Measurements from ENCODE around the gene MYL5. TPM values are rescaled to one million over a fixed set of nuclear protein-coding genes. Genes with fewer than 3 reads are reported as not detected.

Gene MYL5
- total and polyA plus RNA-seq, 4 experiments from 2014 or later, result 2.1 to 15.4 (median 7.7) TPM

- Histone ChIP-seq H3K4me3 (ENCODE audit: low read length in 2 of 2) (no peak overlapping the region), H3K36me3 (ENCODE audit: insufficient read depth, low read length) (no peaks in the 10 kb centered on the region), H3K9me3 (ENCODE audit: control insufficient read depth in 1 of 2, low read length in 2 of 2) (no peaks in the 10 kb centered on the region), H3K27me3 (ENCODE audit: insufficient read depth, low read length) (no peaks in the 10 kb centered on the region), H3K4me1 (ENCODE audit: insufficient read depth, low read length) (no peaks in the 10 kb centered on the region), H3K27ac (ENCODE audit: low read depth, low read length) (no peak overlapping the region)
- no peaks in the 10 kb centered on the region for H3K27me3 Mint-ChIP-seq
- CTCF ChIA-PET (ENCODE audit: partially characterized antibody), result no interaction called here
- no peak for DNase-seq
- H3K4me3 Mint-ChIP-seq, result no peak overlapping the region
- H3K36me3 Mint-ChIP-seq, result peaks cover 7 to 11% of the 10 kb centered on the region in 2 donors
- POLR2A ChIA-PET (ENCODE audit: partially characterized antibody), result no interaction called here
- no peaks in the 10 kb centered on the region for H3K9me3 Mint-ChIP-seq
- intact Hi-C loops (cut with micrococcal nuclease), result no loop called here
- H3K4me1 Mint-ChIP-seq, result peaks cover 4 to 36% (median 9%) of the 10 kb centered on the region in 4 donors
- H3K27ac Mint-ChIP-seq, result peak overlapping the region in 5 of 7 donors; percentile 29 to 87 (median 69)
Observed at GRCh38 chr4:717601-718320, 43.4 kb downstream of the MYL5 start.

DNA sequence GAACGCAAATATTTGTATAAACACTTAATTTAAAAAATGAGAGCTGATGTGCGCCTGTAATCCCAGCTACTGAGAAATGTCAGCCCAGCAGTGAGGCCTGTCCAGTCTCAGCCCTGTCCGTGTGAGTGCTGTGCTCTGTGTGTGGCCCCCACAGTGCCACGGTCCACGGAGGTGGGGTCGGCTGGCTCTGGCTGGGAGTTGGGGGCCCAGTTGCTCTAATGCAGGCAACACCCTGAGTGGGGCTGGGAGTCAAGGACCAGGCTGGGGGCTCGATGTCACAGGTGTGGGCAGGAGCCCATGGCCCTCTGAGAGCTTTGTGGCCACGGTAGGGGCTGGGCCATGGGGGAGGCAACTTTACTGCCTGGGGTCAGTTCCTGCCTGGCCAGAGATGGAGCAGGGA lies 44.1 kb downstream of the MYL5 start:
- H3K27me3 Mint-ChIP-seq, result no peaks in the 10 kb centered on the region
- ChIA-PET CTCF (ENCODE audit: partially characterized antibody) (no interaction called here), POLR2A (ENCODE audit: partially characterized antibody) (no interaction called here)
- peaks cover 9 to 11% of the 10 kb centered on the region in 2 donors for H3K36me3 Mint-ChIP-seq
- H3K4me1 Mint-ChIP-seq, result peaks cover 4 to 32% (median 11%) of the 10 kb centered on the region in 4 donors
- no peak overlapping the region for H3K27ac ChIP-seq (ENCODE audit: low read depth, low read length)
- no peak for DNase-seq
- H3K27me3 ChIP-seq (ENCODE audit: insufficient read depth, low read length), result no peaks in the 10 kb centered on the region
- H3K4me1 ChIP-seq (ENCODE audit: insufficient read depth, low read length), result no peaks in the 10 kb centered on the region
- H3K4me3 Mint-ChIP-seq, result no peak overlapping the region
- H3K9me3 ChIP-seq (ENCODE audit: control insufficient read depth in 1 of 2, low read length in 2 of 2), result no peaks in the 10 kb centered on the region
- H3K36me3 ChIP-seq (ENCODE audit: insufficient read depth, low read length), result no peaks in the 10 kb centered on the region
- intact Hi-C loops (cut with micrococcal nuclease), result no loop called here
- no peaks in the 10 kb centered on the region for H3K9me3 Mint-ChIP-seq
- no peak overlapping the region for H3K27ac Mint-ChIP-seq
- no peak overlapping the region for H3K4me3 ChIP-seq (ENCODE audit: low read length in 2 of 2)

DNA sequence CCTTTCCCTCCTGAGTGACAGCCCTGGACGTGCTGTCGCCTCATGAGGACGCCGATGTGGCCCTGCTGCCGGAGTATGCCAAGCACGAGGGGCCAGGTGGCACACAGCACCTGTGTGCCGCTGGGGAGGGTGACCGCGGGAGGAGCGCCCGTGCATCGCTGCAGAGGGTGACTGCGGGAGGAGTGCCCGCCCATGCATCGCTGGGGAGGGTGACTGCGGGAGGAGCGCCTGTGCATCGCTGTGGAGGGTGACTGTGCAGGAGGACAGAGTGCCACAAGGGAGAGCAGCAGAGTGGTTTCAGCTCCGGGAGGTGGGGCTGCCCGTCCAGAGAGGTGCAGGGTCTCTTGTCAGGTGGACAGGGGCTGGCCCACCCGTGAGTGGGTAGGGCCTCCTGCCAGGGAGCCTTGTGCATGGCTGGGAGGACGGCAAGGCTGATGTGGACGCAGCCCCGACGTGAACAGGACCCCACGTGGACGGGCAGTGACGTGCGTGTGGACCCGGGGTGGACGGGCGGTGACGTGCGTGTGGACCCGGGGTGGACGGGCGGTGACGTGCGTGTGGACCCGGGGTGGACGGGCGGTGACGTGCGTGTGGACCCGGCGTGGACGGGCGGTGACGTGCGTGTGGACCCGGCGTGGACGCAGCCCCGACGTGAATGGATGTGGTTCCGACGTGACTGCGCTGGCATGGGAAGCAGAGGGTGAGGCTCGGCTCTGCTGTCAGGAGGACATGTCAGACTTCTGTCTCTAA lies 45.9 kb downstream of the MYL5 start:
- no peaks in the 10 kb centered on the region for H3K27me3 Mint-ChIP-seq
- no peak overlapping the region for H3K27ac Mint-ChIP-seq
- ChIA-PET CTCF (ENCODE audit: partially characterized antibody) (no interaction called here), POLR2A (ENCODE audit: partially characterized antibody) (no interaction called here)
- H3K4me3 Mint-ChIP-seq, result no peak overlapping the region
- no peak for DNase-seq
- intact Hi-C loops (cut with micrococcal nuclease), result no loop called here
- Histone ChIP-seq H3K27me3 (ENCODE audit: insufficient read depth, low read length) (no peaks in the 10 kb centered on the region), H3K4me3 (ENCODE audit: low read length in 2 of 2) (no peak overlapping the region), H3K27ac (ENCODE audit: low read depth, low read length) (no peak overlapping the region), H3K9me3 (ENCODE audit: control insufficient read depth in 1 of 2, low read length in 2 of 2) (no peaks in the 10 kb centered on the region), H3K36me3 (ENCODE audit: insufficient read depth, low read length) (no peaks in the 10 kb centered on the region), H3K4me1 (ENCODE audit: insufficient read depth, low read length) (no peaks in the 10 kb centered on the region)
- peaks cover 8 to 31% (median 12%) of the 10 kb centered on the region in 4 donors for H3K4me1 Mint-ChIP-seq
- no peaks in the 10 kb centered on the region for H3K9me3 Mint-ChIP-seq
- H3K36me3 Mint-ChIP-seq, result peaks cover 6 to 11% of the 10 kb centered on the region in 2 donors

GRCh38 chr4:721261-722168 lies 47.2 kb downstream of the MYL5 start:
- H3K4me3 Mint-ChIP-seq, result no peak overlapping the region
- intact Hi-C loops (cut with micrococcal nuclease), result no loop called here
- peaks cover 8 to 11% of the 10 kb centered on the region in 2 donors for H3K36me3 Mint-ChIP-seq
- H3K9me3 ChIP-seq (ENCODE audit: control insufficient read depth in 1 of 2, low read length in 2 of 2), result no peaks in the 10 kb centered on the region
- no peaks in the 10 kb centered on the region for H3K27me3 Mint-ChIP-seq
- no peaks in the 10 kb centered on the region for H3K9me3 Mint-ChIP-seq
- peak overlapping the region in 1 of 7 donors; percentile 7 for H3K27ac Mint-ChIP-seq
- POLR2A ChIA-PET (ENCODE audit: partially characterized antibody), result interaction anchor here (0.5 kb wide), 1 partner anchor 9 kb away, joined by 5 read pairs; no protein-coding TSS in a partner anchor
- H3K36me3 ChIP-seq (ENCODE audit: insufficient read depth, low read length), result no peaks in the 10 kb centered on the region
- no peak for DNase-seq
- H3K27me3 ChIP-seq (ENCODE audit: insufficient read depth, low read length), result no peaks in the 10 kb centered on the region
- no peak overlapping the region for H3K4me3 ChIP-seq (ENCODE audit: low read length in 2 of 2)
- H3K4me1 ChIP-seq (ENCODE audit: insufficient read depth, low read length), result no peaks in the 10 kb centered on the region
- peaks cover 8 to 33% (median 14%) of the 10 kb centered on the region in 4 donors for H3K4me1 Mint-ChIP-seq
- CTCF ChIA-PET (ENCODE audit: partially characterized antibody), result no interaction called here
- H3K27ac ChIP-seq (ENCODE audit: low read depth, low read length), result no peak overlapping the region

DNA sequence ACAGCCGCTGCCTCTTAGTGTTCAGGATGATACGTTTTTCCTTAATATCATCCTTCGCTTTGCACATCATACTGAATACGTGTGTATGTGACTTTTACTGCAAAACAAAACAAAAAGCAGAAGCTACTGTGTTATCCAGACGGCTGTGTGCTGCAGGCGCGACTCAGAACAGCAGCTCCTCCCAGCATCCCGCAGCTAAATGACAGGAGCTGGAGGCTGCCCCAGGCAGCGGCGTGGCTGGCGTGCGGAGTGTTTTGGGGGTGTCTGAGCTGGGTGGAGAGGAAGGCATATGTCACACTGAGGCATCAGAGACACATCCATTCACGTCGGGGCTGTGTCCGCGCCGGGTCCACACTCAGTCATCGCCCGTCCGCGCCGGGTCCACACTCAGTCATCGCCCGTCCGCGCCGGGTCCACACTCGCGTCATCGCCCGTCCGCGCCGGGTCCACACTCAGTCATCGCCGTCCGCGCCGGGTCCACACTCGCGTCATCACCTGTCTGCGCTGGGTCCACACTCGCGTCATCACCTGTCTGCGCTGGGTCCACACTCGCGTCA lies 47.9 kb downstream of the MYL5 start:
- Mint-ChIP-seq H3K4me3 (no peak overlapping the region), H3K4me1 (peaks cover 8 to 36% (median 15%) of the 10 kb centered on the region in 4 donors), H3K27me3 (no peaks in the 10 kb centered on the region), H3K9me3 (no peaks in the 10 kb centered on the region), H3K36me3 (peaks cover 10 to 11% of the 10 kb centered on the region in 2 donors), H3K27ac (no peak overlapping the region)
- Histone ChIP-seq H3K4me1 (ENCODE audit: insufficient read depth, low read length) (no peaks in the 10 kb centered on the region), H3K27me3 (ENCODE audit: insufficient read depth, low read length) (no peaks in the 10 kb centered on the region), H3K9me3 (ENCODE audit: control insufficient read depth in 1 of 2, low read length in 2 of 2) (no peaks in the 10 kb centered on the region), H3K36me3 (ENCODE audit: insufficient read depth, low read length) (no peaks in the 10 kb centered on the region), H3K4me3 (ENCODE audit: low read length in 2 of 2) (no peak overlapping the region), H3K27ac (ENCODE audit: low read depth, low read length) (no peak overlapping the region)
- intact Hi-C loops (cut with micrococcal nuclease), result no loop called here
- CTCF ChIA-PET (ENCODE audit: partially characterized antibody), result no interaction called here
- no peak for DNase-seq
- POLR2A ChIA-PET (ENCODE audit: partially characterized antibody), result no interaction called here

- no peak for DNase-seq
- intact Hi-C loops (cut with micrococcal nuclease), result no loop called here
- ChIA-PET POLR2A (ENCODE audit: partially characterized antibody) (no interaction called here), CTCF (ENCODE audit: partially characterized antibody) (no interaction called here)
- Mint-ChIP-seq H3K27me3 (no peaks in the 10 kb centered on the region), H3K9me3 (no peaks in the 10 kb centered on the region), H3K27ac (no peak overlapping the region), H3K4me3 (no peak overlapping the region), H3K4me1 (peaks cover 4 to 31% (median 16%) of the 10 kb centered on the region in 4 donors), H3K36me3 (peaks cover 10 to 11% of the 10 kb centered on the region in 2 donors)
- Histone ChIP-seq H3K4me1 (ENCODE audit: insufficient read depth, low read length) (no peaks in the 10 kb centered on the region), H3K27me3 (ENCODE audit: insufficient read depth, low read length) (no peaks in the 10 kb centered on the region), H3K27ac (ENCODE audit: low read depth, low read length) (no peak overlapping the region), H3K36me3 (ENCODE audit: insufficient read depth, low read length) (no peaks in the 10 kb centered on the region), H3K4me3 (ENCODE audit: low read length in 2 of 2) (no peak overlapping the region), H3K9me3 (ENCODE audit: control insufficient read depth in 1 of 2, low read length in 2 of 2) (no peaks in the 10 kb centered on the region)
Observed at GRCh38 chr4:722851-723360, 48.6 kb downstream of the MYL5 start.
